SK-N-SH (cell line): ENCODE measurements around the gene ZP2. TPM values are rescaled to one million over a fixed set of nuclear protein-coding genes. Genes with fewer than 3 reads are reported as not detected.

Source experiments
- CTCF ChIA-PET: fragments of 300-600, 350-600 bp; formaldehyde crosslinking; extraction: SDS; loops from one replicate; lab custom pipeline; 2021; lab: Yijun Ruan, JAX
- POLR2A ChIA-PET: fragments of 350-600 bp; sonication (Branson Sonifier 250); formaldehyde crosslinking; extraction: SDS; loops from one replicate; lab custom pipeline; 2020; ENCODE audit warnings: antibody characterized with exemption, inconsistent platforms; lab: Yijun Ruan, JAX
- DNase-seq: peaks from one replicate; pipeline ENCODE4 v3.0.0; 2012
- H2AFZ ChIP-seq: fragments of 200-600 bp; sonication (generic); 2 replicates; pipeline ENCODE4 v1.8.1; 2016; ENCODE audit warnings: antibody characterized with exemption, mild to moderate bottlenecking, low read depth
- H3F3A ChIP-seq: fragments of 200-600 bp; sonication (generic); replicated peaks from 2 replicates; pipeline ENCODE3; 2016; ENCODE audit warnings: antibody characterized with exemption, mild to moderate bottlenecking; ENCODE audit not compliant: insufficient read depth
- H3K27ac ChIP-seq, 2 experiments: fragments of 200-500 bp in 1 of 2; fragments of 200-600 bp in 1 of 2; sonication (Bioruptor generic) in 1 of 2; sonication (generic), shearing (Covaris generic) in 1 of 2; 2 replicates each; pipeline versions ENCODE4 v1.5.1 to v1.6.1; 2014 to 2016; ENCODE audit warnings: low read depth in 2 of 2, inconsistent platforms in 1 of 2, low read length in 1 of 2, mild to moderate bottlenecking in 1 of 2, mixed read lengths in 1 of 2
- H3K27me3 ChIP-seq: fragments of 200-600 bp; sonication (generic), shearing (Covaris generic); 2 replicates; pipeline ENCODE4 v1.6.1; 2016; ENCODE audit warnings: mixed run types; ENCODE audit not compliant: insufficient read depth
- H3K36me3 ChIP-seq, 2 experiments: fragments of 200-500 bp in 1 of 2; fragments of 200-600 bp in 1 of 2; sonication (Bioruptor generic) in 1 of 2; sonication (generic) in 1 of 2; replicated peaks in 1 of 2; 2 replicates each; pipeline versions ENCODE3 to v1.5.1; 2014 to 2016; ENCODE audit warnings: low read length in 1 of 2, mild to moderate bottlenecking in 1 of 2; ENCODE audit not compliant: insufficient read depth in 2 of 2, control insufficient read depth in 1 of 2
- H3K4me1 ChIP-seq, 2 experiments: fragments of 200-500 bp in 1 of 2; fragments of 200-600 bp in 1 of 2; sonication (Bioruptor generic) in 1 of 2; sonication (generic), shearing (Covaris generic) in 1 of 2; 2 replicates each; pipeline versions ENCODE4 v1.5.1 to v1.6.1; 2014 to 2016; ENCODE audit warnings: low read depth in 1 of 2, low read length in 1 of 2, mixed run types in 1 of 2; ENCODE audit not compliant: insufficient read depth in 2 of 2, control insufficient read depth in 1 of 2
- H3K4me2 ChIP-seq: fragments of 200-600 bp; sonication (generic), shearing (Covaris generic); 2 replicates; pipeline ENCODE4 v1.6.1; 2017; ENCODE audit warnings: mixed run types
- H3K4me3 ChIP-seq, 2 experiments: fragments of 200-500 bp in 1 of 2; fragments of 200-600 bp in 1 of 2; sonication (Bioruptor generic) in 1 of 2; sonication (generic), shearing (Covaris generic) in 1 of 2; 2 replicates each; pipeline versions ENCODE4 v1.5.1 to v1.8.1; 2014 to 2016; ENCODE audit warnings: low read depth in 2 of 2, inconsistent platforms in 1 of 2, low read length in 1 of 2, mild to moderate bottlenecking in 1 of 2, mixed read lengths in 1 of 2, moderate library complexity in 1 of 2
- H3K79me2 ChIP-seq: fragments of 200-600 bp; sonication (generic); 2 replicates; pipeline ENCODE4 v1.8.1; 2017; ENCODE audit warnings: mild to moderate bottlenecking; ENCODE audit not compliant: insufficient read depth
- H3K9ac ChIP-seq: fragments of 200-600 bp; sonication (generic); 2 replicates; pipeline ENCODE4 v1.6.1; 2017; ENCODE audit warnings: mixed run types
- H3K9me2 ChIP-seq: fragments of 200-600 bp; sonication (generic); 2 replicates; pipeline ENCODE4 v1.6.1; 2017; ENCODE audit warnings: mixed run types
- H3K9me3 ChIP-seq: fragments of 200-600 bp; sonication (generic); 2 replicates; pipeline ENCODE4 v1.6.1; 2017; ENCODE audit warnings: mixed run types, mild to moderate bottlenecking, moderate library complexity
- H4K20me1 ChIP-seq: fragments of 200-600 bp; sonication (generic); 2 replicates; pipeline ENCODE4 v1.6.1; 2017; ENCODE audit warnings: mild to moderate bottlenecking, mixed run types; ENCODE audit not compliant: insufficient read depth
- CTCF ChIP-seq: fragments of 200-600 bp; sonication (generic); IDR thresholded peaks from 2 replicates; pipeline ENCODE4 v1.6.1; 2017; ENCODE audit warnings: antibody characterized with exemption, mild to moderate bottlenecking, moderate library complexity
- GABPA ChIP-seq: IDR thresholded peaks from 2 replicates; pipeline ENCODE4 v1.4.0; 2012; ENCODE audit warnings: low read depth, mild to moderate bottlenecking
- MXI1 ChIP-seq: IDR thresholded peaks from 2 replicates; pipeline ENCODE4 v1.6.1; 2012; ENCODE audit warnings: mild to moderate bottlenecking, low read depth, low read length, improper control_type of control experiment
- NRF1 ChIP-seq: IDR thresholded peaks from 2 replicates; pipeline ENCODE4 v1.6.1; 2012; ENCODE audit warnings: low read depth, mild to moderate bottlenecking, low read length
- RCOR1 ChIP-seq: fragments of 150-350 bp; IDR thresholded peaks from 2 replicates; pipeline ENCODE4 v1.6.1; 2017; ENCODE audit warnings: antibody characterized with exemption, low read length
- RFX5 ChIP-seq: IDR thresholded peaks from 2 replicates; pipeline ENCODE4 v1.6.1; 2012; ENCODE audit warnings: mild to moderate bottlenecking, improper control_type of control experiment, low read length
- RXRA ChIP-seq: IDR thresholded peaks from 2 replicates; pipeline ENCODE4 v1.4.0; 2012; ENCODE audit warnings: low read depth, mild to moderate bottlenecking, borderline replicate concordance
- SIN3A ChIP-seq: IDR thresholded peaks from 2 replicates; pipeline ENCODE4 v1.6.1; 2012; ENCODE audit warnings: low read depth, mild to moderate bottlenecking, low read length, moderate library complexity, borderline replicate concordance
- TEAD4 ChIP-seq: IDR thresholded peaks from 2 replicates; pipeline ENCODE4 v1.4.0; 2012; ENCODE audit warnings: mild to moderate bottlenecking, borderline replicate concordance; ENCODE audit not compliant: insufficient read depth
- WGBS: methylation state at CpG from one replicate; pipeline ENCODE4 v1.1.6; 2017; ENCODE audit warnings: low lambda C conversion rate; 5-methylcytosine and 5-hydroxymethylcytosine counted together
- polyA plus RNA-seq, 3 experiments: library from polyadenylated mRNA; depleted of rRNA; stranded (reverse); fragments of >200 nt; gene quantifications; 2 replicates each; pipeline ENCODE4 v1.2.3, GENCODE V29; 2012
- TF ChIP-seq, protein P1 (sequence below): IDR thresholded peaks from 2 replicates; pipeline ENCODE4 v1.4.0; 2012; ENCODE audit warnings: low read depth, borderline replicate concordance
- TF ChIP-seq, protein P2 (sequence below): IDR thresholded peaks from 2 replicates; pipeline ENCODE4 v1.6.1; 2012; ENCODE audit warnings: mild to moderate bottlenecking, low read depth, low read length, moderate library complexity
- TF ChIP-seq, protein P3 (sequence below): IDR thresholded peaks from 2 replicates; pipeline ENCODE4 v1.4.0; 2012; ENCODE audit warnings: low read depth, borderline replicate concordance
- TF ChIP-seq, protein P4 (sequence below): IDR thresholded peaks from 2 replicates; pipeline ENCODE4 v1.4.0; 2012; ENCODE audit warnings: low read depth

The ZP2 gene
- polyA plus RNA-seq, 1 of the 3 experiments (the other 2 are of a cell fraction): not detected

GRCh38 chr16:21217121-21217520 lies 5.7 kb upstream of the ZP2 start:
- Histone ChIP-seq H2AFZ (no peak overlapping the region), H3F3A (no peaks in the 10 kb centered on the region), H3K4me2 (no peak overlapping the region), H3K79me2 (no peaks in the 10 kb centered on the region), H3K9me2 (no peaks in the 10 kb centered on the region), H3K9ac (no peak overlapping the region), H3K4me1 (no peaks in the 10 kb centered on the region), H3K27ac (no peak overlapping the region), H3K4me3 (no peak overlapping the region), H3K27me3 (no peaks in the 10 kb centered on the region; the same call in 1 of the 2 replicates), H3K36me3 (no peaks in the 10 kb centered on the region), H4K20me1 (no peaks in the 10 kb centered on the region), H3K9me3 (no peaks in the 10 kb centered on the region)
- TF ChIP-seq NRF1 (no peak), GABPA (no peak), TEAD4 (no peak), SIN3A (no peak), RXRA (no peak), CTCF (no peak), MXI1 (no peak), RFX5 (no peak), RCOR1 (no peak)
- TF ChIP-seq, protein P1, sequence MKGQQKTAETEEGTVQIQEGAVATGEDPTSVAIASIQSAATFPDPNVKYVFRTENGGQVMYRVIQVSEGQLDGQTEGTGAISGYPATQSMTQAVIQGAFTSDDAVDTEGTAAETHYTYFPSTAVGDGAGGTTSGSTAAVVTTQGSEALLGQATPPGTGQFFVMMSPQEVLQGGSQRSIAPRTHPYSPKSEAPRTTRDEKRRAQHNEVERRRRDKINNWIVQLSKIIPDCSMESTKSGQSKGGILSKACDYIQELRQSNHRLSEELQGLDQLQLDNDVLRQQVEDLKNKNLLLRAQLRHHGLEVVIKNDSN: no peak
- TF ChIP-seq, protein P2, sequence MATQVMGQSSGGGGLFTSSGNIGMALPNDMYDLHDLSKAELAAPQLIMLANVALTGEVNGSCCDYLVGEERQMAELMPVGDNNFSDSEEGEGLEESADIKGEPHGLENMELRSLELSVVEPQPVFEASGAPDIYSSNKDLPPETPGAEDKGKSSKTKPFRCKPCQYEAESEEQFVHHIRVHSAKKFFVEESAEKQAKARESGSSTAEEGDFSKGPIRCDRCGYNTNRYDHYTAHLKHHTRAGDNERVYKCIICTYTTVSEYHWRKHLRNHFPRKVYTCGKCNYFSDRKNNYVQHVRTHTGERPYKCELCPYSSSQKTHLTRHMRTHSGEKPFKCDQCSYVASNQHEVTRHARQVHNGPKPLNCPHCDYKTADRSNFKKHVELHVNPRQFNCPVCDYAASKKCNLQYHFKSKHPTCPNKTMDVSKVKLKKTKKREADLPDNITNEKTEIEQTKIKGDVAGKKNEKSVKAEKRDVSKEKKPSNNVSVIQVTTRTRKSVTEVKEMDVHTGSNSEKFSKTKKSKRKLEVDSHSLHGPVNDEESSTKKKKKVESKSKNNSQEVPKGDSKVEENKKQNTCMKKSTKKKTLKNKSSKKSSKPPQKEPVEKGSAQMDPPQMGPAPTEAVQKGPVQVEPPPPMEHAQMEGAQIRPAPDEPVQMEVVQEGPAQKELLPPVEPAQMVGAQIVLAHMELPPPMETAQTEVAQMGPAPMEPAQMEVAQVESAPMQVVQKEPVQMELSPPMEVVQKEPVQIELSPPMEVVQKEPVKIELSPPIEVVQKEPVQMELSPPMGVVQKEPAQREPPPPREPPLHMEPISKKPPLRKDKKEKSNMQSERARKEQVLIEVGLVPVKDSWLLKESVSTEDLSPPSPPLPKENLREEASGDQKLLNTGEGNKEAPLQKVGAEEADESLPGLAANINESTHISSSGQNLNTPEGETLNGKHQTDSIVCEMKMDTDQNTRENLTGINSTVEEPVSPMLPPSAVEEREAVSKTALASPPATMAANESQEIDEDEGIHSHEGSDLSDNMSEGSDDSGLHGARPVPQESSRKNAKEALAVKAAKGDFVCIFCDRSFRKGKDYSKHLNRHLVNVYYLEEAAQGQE: no peak
- TF ChIP-seq, protein P3, sequence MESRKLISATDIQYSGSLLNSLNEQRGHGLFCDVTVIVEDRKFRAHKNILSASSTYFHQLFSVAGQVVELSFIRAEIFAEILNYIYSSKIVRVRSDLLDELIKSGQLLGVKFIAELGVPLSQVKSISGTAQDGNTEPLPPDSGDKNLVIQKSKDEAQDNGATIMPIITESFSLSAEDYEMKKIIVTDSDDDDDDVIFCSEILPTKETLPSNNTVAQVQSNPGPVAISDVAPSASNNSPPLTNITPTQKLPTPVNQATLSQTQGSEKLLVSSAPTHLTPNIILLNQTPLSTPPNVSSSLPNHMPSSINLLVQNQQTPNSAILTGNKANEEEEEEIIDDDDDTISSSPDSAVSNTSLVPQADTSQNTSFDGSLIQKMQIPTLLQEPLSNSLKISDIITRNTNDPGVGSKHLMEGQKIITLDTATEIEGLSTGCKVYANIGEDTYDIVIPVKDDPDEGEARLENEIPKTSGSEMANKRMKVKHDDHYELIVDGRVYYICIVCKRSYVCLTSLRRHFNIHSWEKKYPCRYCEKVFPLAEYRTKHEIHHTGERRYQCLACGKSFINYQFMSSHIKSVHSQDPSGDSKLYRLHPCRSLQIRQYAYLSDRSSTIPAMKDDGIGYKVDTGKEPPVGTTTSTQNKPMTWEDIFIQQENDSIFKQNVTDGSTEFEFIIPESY: no peak
- TF ChIP-seq, protein P4, sequence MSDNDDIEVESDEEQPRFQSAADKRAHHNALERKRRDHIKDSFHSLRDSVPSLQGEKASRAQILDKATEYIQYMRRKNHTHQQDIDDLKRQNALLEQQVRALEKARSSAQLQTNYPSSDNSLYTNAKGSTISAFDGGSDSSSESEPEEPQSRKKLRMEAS: no peak
- 60% methylated on average over 2 of the region's 2 CpGs for WGBS
- ChIA-PET CTCF (interaction anchor here (1.2 kb wide), 1 partner anchor 83 kb away, joined by 3 read pairs; no protein-coding TSS in a partner anchor), POLR2A (no interaction called here)
- no peak for DNase-seq
